ENCODE measurements around the gene KLK3.
"Not testable (repeated sequence)": the region's sequence is repeated elsewhere in the genome, so short reads cannot be mapped to it uniquely, and the experiment has no call there.

Gene KLK3

GRCh38 chr19:50861496-50862286, 7.0 kb downstream of the KLK3 start:
- no peak for DNase-seq (ENCODE audit: low read depth)

- DNase-seq (ENCODE audit: low read depth): no peak
Observed at GRCh38 chr19:50869479-50869878, 14.8 kb downstream of the KLK3 start.

GRCh38 chr19:50870417-50871089, 15.8 kb downstream of the KLK3 start:
- DNase-seq (ENCODE audit: low read depth): no peak

GRCh38 chr19:50873056-50873455, 18.3 kb downstream of the KLK3 start, which contains the start of gene KLK2:
KLK2 (plus strand) TSS chr19:50873439; CDS start chr19:50873474, 35 bp downstream.
- no peak for DNase-seq (ENCODE audit: low read depth)

- no peak for DNase-seq (ENCODE audit: low read depth)
Observed at GRCh38 chr19:50874211-50874610, 19.5 kb downstream of the KLK3 start.

- no peak for DNase-seq (ENCODE audit: low read depth)
Observed at GRCh38 chr19:50875795-50876422, 21.2 kb downstream of the KLK3 start.

GRCh38 chr19:50876456-50876855, 21.7 kb downstream of the KLK3 start:
- no peak for DNase-seq (ENCODE audit: low read depth)

GRCh38 chr19:50877338-50877737, 22.6 kb downstream of the KLK3 start:
- DNase-seq (ENCODE audit: low read depth): no peak

- no peak for DNase-seq (ENCODE audit: low read depth)
Observed at GRCh38 chr19:50878851-50879250, 24.1 kb downstream of the KLK3 start.

GRCh38 chr19:50880241-50880640, 25.5 kb downstream of the KLK3 start:
- DNase-seq (ENCODE audit: low read depth): no peak

- DNase-seq (ENCODE audit: low read depth): no peak
Observed at GRCh38 chr19:50882188-50882587, 27.5 kb downstream of the KLK3 start.

- DNase-seq (ENCODE audit: low read depth): no peak
Observed at GRCh38 chr19:50889638-50890037, 34.9 kb downstream of the KLK3 start.

GRCh38 chr19:50890422-50891252, 35.9 kb downstream of the KLK3 start:
- DNase-seq (ENCODE audit: low read depth): peak; percentile 27

GRCh38 chr19:50891253-50891625, 36.5 kb downstream of the KLK3 start:
- DNase-seq (ENCODE audit: low read depth): no peak

- DNase-seq (ENCODE audit: low read depth): no peak
Observed at GRCh38 chr19:50893047-50893736, 38.5 kb downstream of the KLK3 start.

GRCh38 chr19:50894478-50895356, 40.0 kb downstream of the KLK3 start:
- no peak for DNase-seq (ENCODE audit: low read depth)

- DNase-seq (ENCODE audit: low read depth): not testable (repeated sequence)
Observed at GRCh38 chr19:50896089-50896590, 41.4 kb downstream of the KLK3 start.

- DNase-seq (ENCODE audit: low read depth): peak; percentile 36
Observed at GRCh38 chr19:50896591-50897190, 42.0 kb downstream of the KLK3 start.

GRCh38 chr19:50897191-50897607, 42.5 kb downstream of the KLK3 start:
- DNase-seq (ENCODE audit: low read depth): no peak

- DNase-seq (ENCODE audit: low read depth): no peak
Observed at GRCh38 chr19:50897612-50898011, 42.9 kb downstream of the KLK3 start.
